HUES64 (cell line): ENCODE data around the gene SLC6A11.

Source experiments
- H3K27ac ChIP-seq: 2 replicates; pipeline ENCODE4 v1.7.0; 2013; ENCODE audit warnings: low read depth, low read length, inconsistent platforms
- H3K27me3 ChIP-seq: 2 replicates; pipeline ENCODE4 v1.6.1; 2013; ENCODE audit warnings: mild to moderate bottlenecking, low read length; ENCODE audit not compliant: insufficient read depth
- H3K36me3 ChIP-seq: 2 replicates; pipeline ENCODE4 v1.6.1; 2013; ENCODE audit warnings: mild to moderate bottlenecking, low read length; ENCODE audit not compliant: insufficient read depth
- H3K4me1 ChIP-seq: 2 replicates; pipeline ENCODE4 v1.6.1; 2013; ENCODE audit warnings: mild to moderate bottlenecking, low read length, moderate library complexity; ENCODE audit not compliant: insufficient read depth
- H3K4me3 ChIP-seq: 2 replicates; pipeline ENCODE4 v1.5.1; 2013; ENCODE audit warnings: mild to moderate bottlenecking, low read length, moderate library complexity
- H3K9ac ChIP-seq: 2 replicates; pipeline ENCODE4 v1.6.1; 2013; ENCODE audit warnings: mild to moderate bottlenecking, low read depth, low read length
- H3K9me3 ChIP-seq: 2 replicates; pipeline ENCODE4 v1.6.1; 2013; ENCODE audit warnings: low read depth, low read length; ENCODE audit not compliant: insufficient read depth
- WGBS: fragments of 150-250, 120-280 bp; methylation state at CpG from one replicate; pipeline ENCODE4 v1.1.7; 2013; ENCODE audit warnings: missing lambda C conversion rate; 5-methylcytosine and 5-hydroxymethylcytosine counted together

The SLC6A11 gene

GRCh38 chr3:10777627-10778026 is 38.4 kb upstream of the SLC6A11 start:
- 86% methylated on average over 2 of the region's 2 CpGs for WGBS
- Histone ChIP-seq H3K9ac (no peak overlapping the region), H3K4me3 (no peak overlapping the region), H3K4me1 (no peaks in the 10 kb centered on the region), H3K9me3 (no peaks in the 10 kb centered on the region), H3K27me3 (no peaks in the 10 kb centered on the region), H3K36me3 (no peaks in the 10 kb centered on the region), H3K27ac (no peak overlapping the region)

GRCh38 chr3:10778492-10779292 is 37.3 kb upstream of the SLC6A11 start:
- Histone ChIP-seq H3K36me3 (no peaks in the 10 kb centered on the region), H3K4me1 (no peaks in the 10 kb centered on the region), H3K27ac (no peak overlapping the region), H3K9ac (no peak overlapping the region), H3K27me3 (no peaks in the 10 kb centered on the region), H3K9me3 (no peaks in the 10 kb centered on the region), H3K4me3 (no peak overlapping the region)
- WGBS = 93% methylated on average over 8 of the region's 8 CpGs

DNA sequence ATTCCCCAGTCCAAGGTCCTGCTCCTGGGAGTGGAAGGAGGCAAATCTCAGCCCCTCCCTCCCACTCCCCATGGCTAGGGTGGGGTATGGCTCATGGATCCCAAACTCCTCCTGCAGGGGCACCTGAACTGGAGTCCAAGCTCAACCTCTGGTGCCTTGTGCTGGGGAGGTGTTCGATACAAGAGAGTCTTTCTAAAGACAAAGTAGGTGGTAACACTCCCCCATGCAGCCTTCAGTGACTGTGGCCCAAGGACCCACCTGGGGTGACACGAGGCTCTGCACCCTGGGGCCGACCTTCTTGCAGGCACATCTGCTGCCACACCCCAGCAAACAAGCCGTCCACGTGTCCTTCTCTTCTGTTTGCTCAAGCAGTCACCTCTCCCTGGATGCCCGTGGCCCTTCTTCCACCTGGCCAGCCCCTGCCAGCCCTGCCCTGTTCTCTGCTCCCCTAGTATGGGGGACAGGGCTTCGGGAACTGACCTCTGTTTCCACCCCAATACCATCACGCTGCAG is 36.7 kb upstream of the SLC6A11 start:
- Histone ChIP-seq H3K4me1 (no peaks in the 10 kb centered on the region), H3K27ac (no peak overlapping the region), H3K27me3 (no peaks in the 10 kb centered on the region), H3K4me3 (no peak overlapping the region), H3K36me3 (no peaks in the 10 kb centered on the region), H3K9me3 (no peaks in the 10 kb centered on the region), H3K9ac (no peak overlapping the region)
- 90% methylated on average over 8 of the region's 8 CpGs for WGBS

DNA sequence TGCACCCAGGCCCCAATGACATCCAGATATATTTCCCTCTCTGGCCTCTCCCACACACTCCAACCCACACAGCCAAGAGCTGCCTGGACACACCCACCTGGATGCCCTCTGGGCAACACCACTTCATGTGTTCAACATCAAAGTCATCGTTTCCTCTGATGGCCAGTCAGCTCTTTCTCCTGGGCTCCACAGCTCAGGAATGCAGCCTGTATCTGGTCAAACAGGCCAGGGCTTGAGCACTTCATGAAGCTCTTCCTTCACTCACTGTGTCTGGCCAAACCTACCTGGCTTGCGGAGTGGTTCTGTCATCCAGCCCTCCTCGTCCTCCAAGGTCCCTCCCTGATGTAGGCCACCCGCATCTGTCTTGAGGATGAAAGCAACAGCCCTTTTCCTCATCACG is 35.8 kb upstream of the SLC6A11 start:
- Histone ChIP-seq H3K27ac (no peak overlapping the region), H3K27me3 (no peaks in the 10 kb centered on the region), H3K4me3 (no peak overlapping the region), H3K9ac (no peak overlapping the region), H3K4me1 (no peaks in the 10 kb centered on the region), H3K36me3 (no peaks in the 10 kb centered on the region), H3K9me3 (no peaks in the 10 kb centered on the region)
- WGBS = 92% methylated on average over 5 of the region's 5 CpGs

DNA sequence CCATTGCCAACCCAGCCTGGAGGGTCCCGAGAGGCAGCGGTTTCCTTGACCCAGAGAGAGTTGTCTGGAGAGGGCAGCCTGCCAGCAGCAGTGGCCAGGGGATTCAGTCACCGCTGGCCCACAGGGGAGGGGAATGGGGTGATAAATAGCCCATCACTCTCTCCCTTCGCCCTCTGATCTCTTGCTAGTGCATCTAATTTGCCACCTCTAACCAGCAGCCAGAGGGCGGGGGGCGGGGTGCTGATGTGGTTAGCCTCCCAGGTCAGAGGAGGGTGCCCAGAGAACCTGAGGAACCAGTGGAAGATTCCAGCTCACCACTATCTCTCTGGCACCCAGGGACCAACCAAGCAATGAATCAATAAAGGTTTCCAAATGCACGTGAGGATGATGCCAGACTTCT is 35.1 kb upstream of the SLC6A11 start:
- Histone ChIP-seq H3K9me3 (no peaks in the 10 kb centered on the region), H3K36me3 (no peaks in the 10 kb centered on the region), H3K27me3 (no peaks in the 10 kb centered on the region), H3K27ac (no peak overlapping the region), H3K4me1 (no peaks in the 10 kb centered on the region), H3K9ac (no peak overlapping the region), H3K4me3 (no peak overlapping the region)
- 94% methylated on average over 7 of the region's 7 CpGs for WGBS

GRCh38 chr3:10781981-10782380 is 34.0 kb upstream of the SLC6A11 start:
- 99% methylated on average over 2 of the region's 2 CpGs for WGBS
- Histone ChIP-seq H3K27ac (no peak overlapping the region), H3K4me3 (no peak overlapping the region), H3K4me1 (no peaks in the 10 kb centered on the region), H3K9me3 (no peaks in the 10 kb centered on the region), H3K27me3 (peaks cover 1% of the 10 kb centered on the region; the same call in 1 of the 2 replicates), H3K36me3 (no peaks in the 10 kb centered on the region), H3K9ac (no peak overlapping the region)

DNA sequence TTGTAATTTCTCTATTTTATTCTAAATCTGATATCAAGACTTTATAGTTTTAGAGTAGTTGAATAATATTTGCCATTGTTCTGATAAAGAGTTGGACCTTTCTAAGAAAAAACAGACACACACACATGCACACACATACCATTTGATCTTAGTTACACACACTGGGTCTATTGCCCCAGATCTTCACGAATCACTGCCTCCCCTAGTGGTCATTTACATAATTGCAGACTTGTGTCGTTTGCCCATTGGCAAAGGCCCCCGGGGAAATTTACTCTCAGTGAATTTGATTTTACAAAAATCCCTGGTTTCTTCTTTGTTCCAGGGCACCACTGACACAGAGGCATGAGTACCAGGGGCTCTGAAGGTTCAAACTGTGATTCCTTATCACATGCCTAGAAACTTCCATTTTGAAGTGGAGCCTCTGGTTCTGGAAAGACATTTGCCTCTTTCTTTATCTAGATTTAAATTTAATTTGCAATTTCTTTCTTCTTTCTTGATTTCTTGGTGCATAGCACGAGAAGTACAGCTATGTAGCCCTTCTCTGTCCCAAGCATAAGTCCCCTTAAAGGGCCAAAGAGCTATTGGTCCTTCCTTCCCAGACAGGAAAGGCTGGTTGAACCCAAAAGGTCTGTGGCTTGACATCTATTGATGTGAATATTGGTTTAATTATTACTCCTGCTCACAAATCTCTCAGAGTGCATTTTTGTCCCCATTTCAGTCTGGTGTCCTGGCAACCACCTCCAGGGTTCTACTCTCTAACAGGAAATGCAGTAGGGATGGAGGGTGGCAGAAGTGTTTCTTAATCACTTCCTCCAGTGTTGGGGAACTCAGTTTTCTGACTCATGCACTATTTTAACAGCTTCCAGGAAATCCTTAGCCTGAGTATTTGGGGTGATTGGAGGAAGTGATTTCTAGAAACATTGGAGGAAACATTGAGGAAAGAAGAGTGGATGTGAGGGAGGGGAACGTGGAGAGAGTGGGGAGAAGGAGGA is 32.4 kb upstream of the SLC6A11 start:
- 27% methylated on average over 5 of the region's 5 CpGs for WGBS
- H3K27ac ChIP-seq = no peak overlapping the region
- no peaks in the 10 kb centered on the region for H3K4me1 ChIP-seq
- peaks cover 15% of the 10 kb centered on the region for H3K27me3 ChIP-seq
- H3K36me3 ChIP-seq = no peaks in the 10 kb centered on the region
- no peak overlapping the region for H3K4me3 ChIP-seq
- H3K9ac ChIP-seq = no peak overlapping the region
- no peaks in the 10 kb centered on the region for H3K9me3 ChIP-seq

- no peak overlapping the region for H3K4me3 ChIP-seq
- peaks cover 18% of the 10 kb centered on the region for H3K27me3 ChIP-seq
- no peaks in the 10 kb centered on the region for H3K36me3 ChIP-seq
- H3K9me3 ChIP-seq = no peaks in the 10 kb centered on the region
- no peak overlapping the region for H3K9ac ChIP-seq
- H3K4me1 ChIP-seq = no peaks in the 10 kb centered on the region
- H3K27ac ChIP-seq = no peak overlapping the region
Observed at GRCh38 chr3:10786640-10787039, 29.4 kb upstream of the SLC6A11 start.

DNA sequence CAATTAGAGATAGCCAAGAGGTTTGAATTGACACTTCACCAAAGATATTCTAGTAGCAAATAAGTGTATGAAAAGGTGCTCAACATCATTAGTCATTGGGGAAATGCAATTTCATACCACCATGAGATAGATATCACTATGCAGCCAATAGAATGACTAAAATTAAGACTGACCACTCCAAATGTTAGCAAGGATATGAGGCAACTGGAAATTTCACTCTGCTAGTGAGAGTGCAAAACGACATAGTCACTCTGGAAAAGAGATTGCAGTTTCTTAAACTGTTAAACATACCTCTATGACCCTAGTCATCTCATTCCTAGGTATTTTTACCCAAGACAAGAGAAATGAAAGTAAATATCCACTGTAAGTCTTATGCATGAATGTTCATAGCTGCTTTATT is 27.6 kb upstream of the SLC6A11 start:
- H3K4me1 ChIP-seq = no peaks in the 10 kb centered on the region
- H3K36me3 ChIP-seq = no peaks in the 10 kb centered on the region
- peaks cover 22% of the 10 kb centered on the region for H3K27me3 ChIP-seq
- H3K27ac ChIP-seq = no peak overlapping the region
- H3K9ac ChIP-seq = no peak overlapping the region
- no peaks in the 10 kb centered on the region for H3K9me3 ChIP-seq
- 38% methylated on average over 1 of the region's 1 CpG for WGBS
- H3K4me3 ChIP-seq = no peak overlapping the region

DNA sequence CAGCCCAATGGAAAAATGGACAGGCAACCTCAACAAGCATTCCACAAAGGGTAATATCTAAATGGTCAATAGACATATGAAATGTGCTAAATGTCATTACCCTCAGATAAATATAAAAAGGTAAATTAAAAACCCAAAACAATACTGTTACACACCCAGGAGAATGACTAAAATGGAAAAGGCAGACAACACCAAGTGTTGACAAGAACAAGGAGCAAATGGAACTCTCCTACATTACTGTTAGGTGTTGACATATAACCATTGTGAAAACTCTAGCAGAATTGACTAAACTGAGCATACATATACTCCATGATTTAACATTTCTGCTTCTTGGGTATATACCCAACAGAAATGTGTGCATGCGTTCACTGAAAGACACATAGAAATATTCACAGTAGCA is 25.3 kb upstream of the SLC6A11 start:
- Histone ChIP-seq H3K36me3 (no peaks in the 10 kb centered on the region), H3K27ac (no peak overlapping the region), H3K4me3 (no peak overlapping the region), H3K9ac (no peak overlapping the region), H3K4me1 (no peaks in the 10 kb centered on the region), H3K27me3 (peaks cover 26% of the 10 kb centered on the region), H3K9me3 (no peaks in the 10 kb centered on the region)
- 92% methylated on average over 1 of the region's 1 CpG for WGBS

GRCh38 chr3:10792208-10792607 is 23.8 kb upstream of the SLC6A11 start:
- Histone ChIP-seq H3K4me1 (no peaks in the 10 kb centered on the region), H3K4me3 (no peak overlapping the region), H3K27me3 (peaks cover 32% of the 10 kb centered on the region), H3K9me3 (no peaks in the 10 kb centered on the region), H3K9ac (no peak overlapping the region), H3K36me3 (no peaks in the 10 kb centered on the region), H3K27ac (no peak overlapping the region)
- WGBS = 86% methylated on average over 4 of the region's 4 CpGs
